NCI-H1417 treated with DMSO at 0.1 percent for 48 hours (cell line): ENCODE data around the gene PROC.
"Not testable (repeated sequence)": the region's sequence is repeated elsewhere in the genome, so short reads cannot be mapped to it uniquely, and the experiment has no call there.

Experiments used
- DNase-seq: peaks from one replicate; lab custom pipeline; 2025; lab: John Stamatoyannopoulos, UW

The PROC gene

GRCh38 chr2:127394492-127394891 lies 23.7 kb upstream of the PROC start:
- no peak for DNase-seq

GRCh38 chr2:127397568-127398238 lies 20.5 kb upstream of the PROC start:
- DNase-seq = no peak

DNA sequence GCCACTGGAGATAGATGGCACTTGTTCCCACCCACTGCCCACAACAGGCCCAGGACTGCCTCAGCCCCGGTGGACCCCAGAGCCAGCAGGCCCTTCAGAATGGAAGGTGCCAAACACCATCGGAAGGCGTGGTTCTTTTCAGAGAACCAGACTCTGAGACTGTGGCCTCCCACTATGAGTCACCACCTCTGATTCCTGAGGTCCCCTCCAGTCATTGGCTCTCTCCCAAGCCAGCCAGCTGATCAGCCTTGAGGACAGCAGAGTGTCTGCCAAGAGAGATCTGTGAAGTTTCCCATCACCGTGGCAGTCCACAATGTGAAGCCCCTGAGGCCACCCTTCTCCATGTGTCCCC lies 20.0 kb upstream of the PROC start:
- no peak for DNase-seq

DNA sequence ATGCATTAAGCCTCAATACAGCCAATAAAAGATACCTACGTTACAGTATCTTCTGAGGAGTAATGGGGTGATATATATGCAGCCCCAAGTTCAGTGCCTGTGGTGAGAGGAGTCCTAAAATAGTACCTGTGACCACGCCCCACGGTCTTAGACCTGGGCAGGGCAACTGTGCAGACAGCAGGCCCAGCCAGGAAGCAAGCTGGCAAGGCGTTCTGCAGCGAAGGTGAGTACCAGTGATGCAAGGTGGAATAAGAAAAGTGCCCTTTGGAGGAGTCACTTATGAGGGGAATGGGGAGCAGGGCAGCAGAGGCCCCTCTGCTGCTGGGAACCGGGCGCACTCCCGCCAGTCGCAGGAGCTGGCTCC lies 17.7 kb upstream of the PROC start:
- DNase-seq = no peak

- DNase-seq = no peak
Measured at GRCh38 chr2:127400897-127401756, 17.1 kb upstream of the PROC start.

GRCh38 chr2:127401757-127402695 lies 16.2 kb upstream of the PROC start:
- no peak for DNase-seq

GRCh38 chr2:127403460-127403859 lies 14.8 kb upstream of the PROC start:
- no peak for DNase-seq

DNA sequence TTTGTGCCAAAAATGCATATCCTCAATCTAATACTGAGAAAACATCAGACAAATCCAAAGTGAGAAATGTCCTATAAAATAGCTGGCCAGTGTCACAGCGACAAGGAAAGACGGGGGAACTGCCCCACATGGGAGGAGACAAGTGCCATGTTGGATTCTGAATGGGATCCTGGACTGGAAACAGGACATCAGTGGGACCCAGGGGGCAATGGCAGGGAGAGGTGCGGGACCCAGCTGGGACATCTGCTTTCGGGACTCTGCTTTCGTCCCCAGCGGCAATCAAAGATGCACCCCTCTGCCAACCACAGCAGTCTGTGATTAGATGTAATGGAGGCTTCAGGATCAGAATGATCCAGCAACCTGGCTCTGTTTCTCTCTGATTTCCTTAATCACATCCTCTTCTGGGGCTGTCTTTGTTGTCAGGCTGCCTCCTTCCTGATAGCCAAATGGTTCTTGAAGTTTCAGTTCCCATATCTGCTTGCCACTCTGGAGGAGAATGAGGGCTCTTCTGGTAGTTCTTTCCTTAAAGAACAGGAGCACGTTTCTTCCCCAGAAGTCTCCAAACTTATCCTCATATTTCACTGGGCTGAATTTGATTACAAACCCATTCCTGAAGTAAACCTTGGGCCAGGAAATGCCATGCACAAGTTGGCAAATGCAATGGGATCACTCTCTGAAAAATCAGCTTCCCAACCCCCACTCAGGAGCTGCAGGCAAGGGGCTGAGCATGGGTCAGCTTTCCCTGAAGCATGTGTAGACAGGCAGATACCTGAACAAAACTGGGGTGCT lies 13.6 kb upstream of the PROC start:
- DNase-seq = no peak

DNA sequence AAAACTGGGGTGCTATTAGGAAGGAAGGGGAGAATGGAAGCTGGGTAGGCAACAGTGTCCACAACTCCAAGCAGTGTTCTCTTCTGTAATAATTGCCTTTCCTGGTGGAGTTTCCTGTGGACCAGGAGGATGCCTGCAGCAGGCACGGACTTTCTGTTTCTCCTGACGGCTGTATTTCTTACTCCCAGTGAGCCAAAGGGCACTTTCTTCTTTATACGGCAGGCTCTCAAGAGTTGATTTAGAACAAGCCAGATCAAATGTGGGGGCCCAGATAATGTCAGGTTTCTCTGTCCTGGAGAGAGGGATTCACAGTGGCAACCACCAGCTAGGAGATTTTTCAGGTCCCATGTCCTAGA lies 13.0 kb upstream of the PROC start:
- no peak for DNase-seq

DNA sequence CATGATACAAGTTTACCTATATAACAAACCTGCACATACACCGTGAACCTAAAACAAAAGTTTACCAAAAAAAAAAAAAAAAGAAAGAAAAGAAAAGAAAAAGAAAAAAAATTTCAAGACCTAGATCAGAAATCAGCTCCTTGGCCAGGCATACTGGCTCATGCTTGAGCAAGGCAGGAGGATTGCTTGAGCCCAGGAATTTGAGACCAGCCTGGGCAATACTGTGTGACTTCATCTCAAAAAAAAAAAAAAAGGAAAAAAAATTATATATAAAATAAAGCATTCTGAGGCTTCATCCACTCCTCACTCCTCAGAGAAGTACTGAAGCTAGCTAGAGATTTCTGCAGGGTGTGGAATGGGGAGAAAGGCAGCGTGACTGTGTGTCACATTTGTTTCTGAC lies 11.8 kb upstream of the PROC start:
- no peak for DNase-seq

GRCh38 chr2:127407091-127407490 lies 11.1 kb upstream of the PROC start:
- DNase-seq = no peak

DNA sequence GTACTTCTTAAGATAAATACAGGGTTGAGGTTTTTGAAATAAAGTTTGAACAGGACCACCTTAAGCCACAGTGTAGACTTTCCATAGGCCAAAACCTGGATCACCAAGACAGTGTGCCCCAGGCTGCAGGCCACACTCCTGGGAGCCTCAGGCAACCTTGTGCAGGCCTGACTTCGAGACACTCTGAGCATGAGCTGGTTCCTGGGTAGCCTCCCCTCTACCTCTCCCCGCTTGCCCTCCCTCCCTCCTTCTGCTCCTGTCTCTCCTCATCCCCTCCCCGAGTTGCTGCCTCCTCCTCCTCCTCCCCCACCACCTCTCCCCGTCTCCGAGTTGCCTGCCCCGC lies 10.6 kb upstream of the PROC start:
- no peak for DNase-seq

- peak; percentile 50 for DNase-seq
Measured at GRCh38 chr2:127408004-127408806, 10.0 kb upstream of the PROC start.

DNA sequence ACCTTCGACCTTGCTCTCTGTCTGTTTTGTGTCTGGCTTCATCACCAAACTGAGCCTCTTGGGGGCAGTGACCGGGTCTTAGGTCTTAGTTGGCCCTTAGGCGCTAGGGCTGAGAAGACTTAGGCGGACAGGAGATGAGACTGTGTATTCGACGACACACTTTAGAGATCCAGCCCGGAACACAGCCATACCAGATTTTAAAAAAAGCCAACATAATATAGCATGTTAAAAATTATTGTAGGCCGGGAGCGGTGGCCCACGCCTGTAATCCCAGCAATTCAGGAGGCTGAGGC lies 9.5 kb upstream of the PROC start:
- no peak for DNase-seq

- DNase-seq = not testable (repeated sequence)
Measured at GRCh38 chr2:127409716-127410115, 8.5 kb upstream of the PROC start.

GRCh38 chr2:127410871-127411652 lies 7.2 kb upstream of the PROC start:
- no peak for DNase-seq

DNA sequence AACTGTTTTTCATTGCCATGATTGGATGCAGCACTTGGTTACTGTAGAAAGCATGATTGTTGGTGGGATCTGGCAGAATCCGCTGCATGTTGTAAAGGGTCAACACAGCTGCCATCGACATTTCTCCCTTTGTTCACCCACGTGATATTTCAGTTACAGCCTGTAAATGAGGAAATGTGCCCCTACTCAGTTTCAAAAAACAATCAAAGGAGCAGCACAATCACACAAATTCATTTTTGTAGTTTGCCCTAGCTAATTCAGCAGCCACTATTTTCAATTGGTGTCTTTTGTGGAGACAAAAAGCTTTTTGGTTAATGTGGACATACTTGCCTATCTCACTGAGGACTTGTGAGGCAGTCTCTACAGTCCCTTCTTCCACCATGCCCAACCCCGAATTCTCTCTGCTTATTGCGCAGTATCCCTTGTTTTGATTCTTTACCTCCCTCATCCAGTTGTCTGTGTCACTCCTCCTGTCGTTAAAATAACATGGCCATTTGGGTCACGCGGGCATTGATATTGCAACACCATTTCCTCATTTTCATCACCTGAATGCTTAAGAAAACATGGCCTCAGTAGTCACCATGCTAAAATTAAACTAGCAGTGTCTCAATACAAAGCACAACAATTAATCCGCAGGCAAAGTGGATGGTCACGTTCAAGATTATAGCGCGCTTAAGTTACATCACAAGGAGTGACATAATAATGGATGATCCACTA lies 6.4 kb upstream of the PROC start:
- DNase-seq = no peak

DNA sequence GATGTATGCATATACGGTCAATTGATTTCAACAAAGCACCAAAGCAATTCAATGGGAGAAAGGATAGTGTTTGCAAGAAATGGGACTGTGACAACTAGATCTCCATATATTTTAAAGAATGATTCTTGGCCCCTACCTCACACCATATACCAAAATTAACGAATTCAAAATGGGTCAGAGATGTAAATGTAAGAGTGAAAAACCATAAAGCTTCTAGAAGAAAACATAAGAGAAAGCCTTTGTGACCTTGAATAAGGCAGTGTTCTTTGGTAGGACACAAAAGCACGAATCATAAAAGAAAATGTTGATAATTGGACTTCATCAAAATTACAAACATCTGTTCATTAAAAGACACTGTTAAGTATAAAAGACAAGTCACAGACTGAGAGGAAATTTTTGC lies 5.0 kb upstream of the PROC start:
- no peak for DNase-seq

GRCh38 chr2:127413782-127414637 lies 4.2 kb upstream of the PROC start:
- DNase-seq = no peak
